ENCODE results near the gene ACSM6. TPM values are rescaled to one million over a fixed set of nuclear protein-coding genes. Genes with fewer than 3 reads are reported as not detected.

Gene ACSM6
- total and polyA plus RNA-seq, 2 donors (not counting 3 experiments of a cell fraction or from before 2014, with no cell fraction given) = not detected

GRCh38 chr10:95261926-95262325 is 67.9 kb downstream of the ACSM6 start:
- Histone ChIP-seq H4K20me1 (replicated peaks; ENCODE audit: control insufficient read depth, extremely low read depth, insufficient read depth, low read length) (no peaks in the 10 kb centered on the region), H3K9ac (replicated peaks; ENCODE audit: extremely low read depth, insufficient read depth, low read length) (no peak overlapping the region), H3K4me1 (ENCODE audit: control insufficient read depth, extremely low read depth, insufficient read depth, low read length) (peaks cover 16% of the 10 kb centered on the region), H3K4me3 (replicated peaks in 1 of 3; ENCODE audit: insufficient read depth in 1 of 3, low read depth in 1 of 3, low read length in 3 of 3) (no peak overlapping the region), H3K36me3 (ENCODE audit: control insufficient read depth in 2 of 2, extremely low read depth in 1 of 2, insufficient read depth in 2 of 2, low read length in 2 of 2) (peaks cover 0 to 10% of the 10 kb centered on the region in 2 experiments), H3K79me2 (ENCODE audit: control insufficient read depth, insufficient read depth, low read length) (no peaks in the 10 kb centered on the region), H3K27ac (ENCODE audit: insufficient read depth, low read depth, low read length) (no peak overlapping the region), H3K9me1 (replicated peaks; ENCODE audit: control insufficient read depth, extremely low read depth, insufficient read depth, low read length) (no peaks in the 10 kb centered on the region), H3K27me3 (ENCODE audit: control insufficient read depth in 2 of 2, insufficient read depth in 2 of 2, low read length in 2 of 2) (no peaks in the 10 kb centered on the region), H2AFZ (ENCODE audit: low read depth, low read length) (no peak overlapping the region), H3K4me2 (ENCODE audit: insufficient read depth, low read length) (no peak overlapping the region), H3K9me3 (replicated peaks; ENCODE audit: control insufficient read depth, insufficient read depth, low read length) (no peaks in the 10 kb centered on the region)
- POLR2A ChIA-PET = no interaction called here
- no peak for TF ChIP-seq MYC (IDR thresholded peaks at IDR 0.05; ENCODE audit: low read depth, low read length)
- BruUV-seq (replicated peaks) = no TSS peak
- DNase-seq (ENCODE audit: low read depth, low spot score) (no peak), FAIRE-seq (no peak)
- dilution Hi-C loops (cut with MboI; ENCODE audit: extremely low pct_ligation_motif_present, low sequenced_read_pairs) (no loop called here), intact Hi-C loops (cut with micrococcal nuclease) (no loop called here)
- CTCF ChIA-PET = interaction anchor here (1.7 kb wide), 1 partner anchor 16 kb away, joined by 9 read pairs; no protein-coding TSS in a partner anchor

- H3K36me3 ChIP-seq (ENCODE audit: control insufficient read depth in 2 of 2, extremely low read depth in 1 of 2, insufficient read depth in 2 of 2, low read length in 2 of 2) = peaks cover 0 to 10% of the 10 kb centered on the region in 2 experiments
- ChIA-PET POLR2A (no interaction called here), CTCF (no interaction called here)
- DNase-seq (ENCODE audit: low read depth, low spot score) (no peak), FAIRE-seq (no peak)
- H3K9me3 ChIP-seq (replicated peaks; ENCODE audit: control insufficient read depth, insufficient read depth, low read length) = no peaks in the 10 kb centered on the region
- no peak overlapping the region for H2AFZ ChIP-seq (ENCODE audit: low read depth, low read length)
- intact Hi-C loops (cut with micrococcal nuclease) (no loop called here), dilution Hi-C loops (cut with MboI; ENCODE audit: extremely low pct_ligation_motif_present, low sequenced_read_pairs) (no loop called here)
- no peaks in the 10 kb centered on the region for H3K9me1 ChIP-seq (replicated peaks; ENCODE audit: control insufficient read depth, extremely low read depth, insufficient read depth, low read length)
- no peaks in the 10 kb centered on the region for H4K20me1 ChIP-seq (replicated peaks; ENCODE audit: control insufficient read depth, extremely low read depth, insufficient read depth, low read length)
- no peaks in the 10 kb centered on the region for H3K79me2 ChIP-seq (ENCODE audit: control insufficient read depth, insufficient read depth, low read length)
- no peak overlapping the region for H3K9ac ChIP-seq (replicated peaks; ENCODE audit: extremely low read depth, insufficient read depth, low read length)
- no TSS peak for BruUV-seq (replicated peaks)
- TF ChIP-seq FOS (IDR thresholded peaks at IDR 0.05; ENCODE audit: borderline replicate concordance, insufficient read depth, low read length) (no peak), CTCF (IDR thresholded peaks at IDR 0.05; ENCODE audit: extremely low read depth in 1 of 2, insufficient read depth in 1 of 2, low read depth in 1 of 2, low read length in 2 of 2) (no peak), MYC (IDR thresholded peaks at IDR 0.05; ENCODE audit: low read depth, low read length) (no peak), POLR2AphosphoS5 (IDR thresholded peaks at IDR 0.05; ENCODE audit: insufficient read depth, low read depth, low read length) (no peak), MAX (IDR thresholded peaks at IDR 0.05; ENCODE audit: insufficient read depth, insufficient read length) (no peak), POLR2A (IDR thresholded peaks at IDR 0.05; ENCODE audit: low read depth, low read length) (no peak), EZH2 (IDR thresholded peaks at IDR 0.05; ENCODE audit: borderline replicate concordance, low read depth, low read length, severe bottlenecking) (no peak), GATA2 (IDR thresholded peaks at IDR 0.05; ENCODE audit: insufficient read depth, insufficient read length, low read depth, low read length) (no peak), JUN (IDR thresholded peaks at IDR 0.05; ENCODE audit: borderline replicate concordance, insufficient read depth, insufficient read length, low read depth) (no peak)
- H3K4me1 ChIP-seq (ENCODE audit: control insufficient read depth, extremely low read depth, insufficient read depth, low read length) = peaks cover 26% of the 10 kb centered on the region
- no peak overlapping the region for H3K4me2 ChIP-seq (ENCODE audit: insufficient read depth, low read length)
- H3K27ac ChIP-seq (ENCODE audit: insufficient read depth, low read depth, low read length) = no peak overlapping the region
- H3K4me3 ChIP-seq (replicated peaks in 1 of 3; ENCODE audit: insufficient read depth in 1 of 3, low read depth in 1 of 3, low read length in 3 of 3) = no peak overlapping the region
- no peaks in the 10 kb centered on the region for H3K27me3 ChIP-seq (ENCODE audit: control insufficient read depth in 2 of 2, insufficient read depth in 2 of 2, low read length in 2 of 2)
Measured at GRCh38 chr10:95262763-95263518, 68.9 kb downstream of the ACSM6 start.

Data from endothelial cell of umbilical vein (primary cell).